IPS-NIHi7 (cell line): ENCODE data around the gene TCP11.
A peak's percentile ranks its signal among the peaks of the same experiment; 100 is the strongest.

Experiments
- DNase-seq: peaks from one replicate; pipeline ENCODE4 v3.0.0; 2012; ENCODE audit warnings: mixed read lengths; ENCODE audit errors: extremely low spot score

The TCP11 gene

GRCh38 chr6:35080821-35081425, 60.2 kb downstream of the TCP11 start:
- DNase-seq = no peak

GRCh38 chr6:35080016-35080680, 61.0 kb downstream of the TCP11 start:
- no peak for DNase-seq

GRCh38 chr6:35079311-35080000, 61.7 kb downstream of the TCP11 start:
- no peak for DNase-seq

GRCh38 chr6:35078896-35079295, 62.2 kb downstream of the TCP11 start:
- DNase-seq = no peak

GRCh38 chr6:35078226-35078850, 62.8 kb downstream of the TCP11 start:
- DNase-seq = no peak

GRCh38 chr6:35077713-35078105, 63.4 kb downstream of the TCP11 start:
- no peak for DNase-seq

GRCh38 chr6:35076997-35077712, 64.0 kb downstream of the TCP11 start:
- DNase-seq = no peak

GRCh38 chr6:35073766-35074471, 67.2 kb downstream of the TCP11 start:
- DNase-seq = no peak

GRCh38 chr6:35073211-35073610, 67.9 kb downstream of the TCP11 start:
- no peak for DNase-seq

GRCh38 chr6:35072698-35073055, 68.5 kb downstream of the TCP11 start:
- DNase-seq = no peak

- DNase-seq = no peak
Observed at GRCh38 chr6:35072051-35072697, 69.0 kb downstream of the TCP11 start.

GRCh38 chr6:35071347-35071994, 69.7 kb downstream of the TCP11 start:
- DNase-seq = peak; percentile 36

- no peak for DNase-seq
Observed at GRCh38 chr6:35070111-35070510, 71.0 kb downstream of the TCP11 start.

- DNase-seq = no peak
Observed at GRCh38 chr6:35069262-35069661, 71.9 kb downstream of the TCP11 start.

GRCh38 chr6:35068644-35069043, 72.5 kb downstream of the TCP11 start:
- DNase-seq = no peak

- no peak for DNase-seq
Observed at GRCh38 chr6:35068206-35068605, 72.9 kb downstream of the TCP11 start.
